HUES6 (cell line): ENCODE results near the gene LDLRAD3.
"Not testable (repeated sequence)": the region's sequence is repeated elsewhere in the genome, so short reads cannot be mapped to it uniquely, and the experiment has no call there.

ENCODE experiments used
- H3K27ac ChIP-seq: 2 replicates; pipeline ENCODE4 v1.7.0; 2013; ENCODE audit warnings: low read depth, mild to moderate bottlenecking, low read length, inconsistent platforms
- H3K27me3 ChIP-seq: 2 replicates; pipeline ENCODE4 v1.6.1; 2013; ENCODE audit warnings: low read length; ENCODE audit not compliant: control insufficient read depth, insufficient read depth
- H3K36me3 ChIP-seq: 2 replicates; pipeline ENCODE4 v1.6.1; 2013; ENCODE audit warnings: low read length; ENCODE audit not compliant: control insufficient read depth, insufficient read depth
- H3K4me1 ChIP-seq: 2 replicates; pipeline ENCODE4 v1.6.1; 2013; ENCODE audit warnings: low read length; ENCODE audit not compliant: control insufficient read depth, insufficient read depth
- H3K4me3 ChIP-seq: 2 replicates; pipeline ENCODE4 v1.5.1; 2013; ENCODE audit warnings: low read depth, low read length
- H3K9ac ChIP-seq: one replicate; pipeline ENCODE4 v1.6.1; 2013; ENCODE audit warnings: mild to moderate bottlenecking, low read length
- H3K9me3 ChIP-seq: 2 replicates; pipeline ENCODE4 v1.6.1; 2013; ENCODE audit warnings: low read depth, low read length; ENCODE audit not compliant: control insufficient read depth, insufficient read depth

The LDLRAD3 gene

DNA sequence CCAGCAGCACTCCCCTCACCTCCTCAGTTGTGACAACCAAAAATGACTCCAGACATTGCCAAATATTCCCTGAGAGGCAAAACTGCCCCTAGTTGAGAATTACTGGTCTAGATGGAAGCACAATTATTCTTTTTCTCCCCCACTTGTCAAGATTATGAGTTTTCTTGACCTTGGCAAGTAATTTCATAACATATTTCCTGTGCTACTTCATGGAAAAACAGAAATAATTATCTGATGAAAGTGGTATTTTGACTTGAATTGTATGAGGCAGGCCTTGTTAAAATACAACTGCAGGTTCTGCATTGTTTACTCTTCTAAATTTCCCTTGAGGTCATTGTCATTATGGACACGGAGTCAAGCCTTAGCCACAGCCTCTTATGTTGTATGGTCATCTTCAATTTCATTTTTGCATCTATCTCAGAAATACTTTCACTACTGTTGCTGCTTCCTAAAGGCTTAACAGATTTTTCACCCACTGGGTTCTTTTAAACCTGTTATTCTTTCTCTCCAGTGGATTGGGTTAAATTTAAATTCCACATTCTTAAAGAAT is 32.2 kb upstream of the LDLRAD3 start:
- no peaks in the 10 kb centered on the region for H3K9me3 ChIP-seq
- H3K4me1 ChIP-seq: no peaks in the 10 kb centered on the region
- no peak overlapping the region for H3K9ac ChIP-seq
- no peak overlapping the region for H3K4me3 ChIP-seq
- no peak overlapping the region for H3K27ac ChIP-seq
- no peaks in the 10 kb centered on the region for H3K36me3 ChIP-seq
- no peaks in the 10 kb centered on the region for H3K27me3 ChIP-seq

DNA sequence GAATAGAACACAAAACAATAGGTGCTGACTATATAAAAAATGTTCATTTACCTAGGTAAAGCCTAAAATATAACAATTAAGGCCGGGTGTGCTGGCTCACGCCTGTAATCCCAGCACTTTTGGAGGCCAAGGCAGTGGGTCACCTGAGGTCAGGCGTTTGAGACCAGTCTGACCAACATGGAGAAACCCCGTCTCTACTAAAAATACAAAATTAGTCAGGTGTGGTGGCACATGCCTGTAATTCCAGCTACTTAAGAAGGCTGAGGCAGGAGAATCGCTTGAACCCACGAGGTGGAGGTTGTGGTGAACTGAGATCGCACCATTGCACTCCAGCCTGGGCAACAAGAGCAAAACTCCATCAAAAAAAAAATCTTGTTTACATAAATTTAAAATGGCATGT is 31.4 kb upstream of the LDLRAD3 start:
- H3K36me3 ChIP-seq, H3K4me3 ChIP-seq, H3K27me3 ChIP-seq, H3K9ac ChIP-seq, H3K4me1 ChIP-seq, H3K27ac ChIP-seq, H3K9me3 ChIP-seq: not testable (repeated sequence)

DNA sequence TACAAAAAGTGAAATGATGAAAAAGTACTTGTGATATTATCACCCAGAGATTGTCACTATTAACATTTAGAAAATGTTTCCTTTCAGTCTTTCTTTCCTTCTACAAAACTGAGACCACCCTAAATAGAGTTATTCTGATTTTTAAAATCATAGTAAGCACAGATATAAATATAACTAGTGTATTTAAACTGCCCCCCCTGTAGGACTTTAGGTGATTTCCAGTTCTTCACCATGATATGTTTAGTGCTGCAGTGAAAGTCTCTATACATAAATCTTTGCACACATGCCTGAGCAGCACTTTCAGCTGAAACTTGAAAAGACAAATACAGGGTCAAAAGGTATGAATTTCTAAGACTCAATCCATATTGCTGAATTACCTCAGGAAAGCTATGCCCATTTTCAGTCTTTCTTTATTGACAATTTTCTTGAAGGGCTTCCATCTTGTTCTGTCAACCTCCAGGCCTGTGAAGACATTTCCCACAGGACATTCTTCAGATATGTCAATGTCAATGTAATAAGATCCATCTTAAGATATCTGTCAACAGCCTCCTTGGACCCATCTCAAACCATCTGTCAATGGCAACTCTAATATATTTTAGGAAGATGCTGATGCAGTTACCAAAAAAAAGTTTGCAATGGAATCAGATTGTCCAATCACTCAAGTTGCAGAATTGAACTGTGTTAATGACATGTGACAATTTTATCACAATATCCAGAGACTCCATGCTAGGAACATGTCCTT is 30.8 kb upstream of the LDLRAD3 start:
- Histone ChIP-seq H3K27ac (no peak overlapping the region), H3K9ac (no peak overlapping the region), H3K36me3 (no peaks in the 10 kb centered on the region), H3K4me1 (no peaks in the 10 kb centered on the region), H3K9me3 (no peaks in the 10 kb centered on the region), H3K4me3 (no peak overlapping the region), H3K27me3 (no peaks in the 10 kb centered on the region)

DNA sequence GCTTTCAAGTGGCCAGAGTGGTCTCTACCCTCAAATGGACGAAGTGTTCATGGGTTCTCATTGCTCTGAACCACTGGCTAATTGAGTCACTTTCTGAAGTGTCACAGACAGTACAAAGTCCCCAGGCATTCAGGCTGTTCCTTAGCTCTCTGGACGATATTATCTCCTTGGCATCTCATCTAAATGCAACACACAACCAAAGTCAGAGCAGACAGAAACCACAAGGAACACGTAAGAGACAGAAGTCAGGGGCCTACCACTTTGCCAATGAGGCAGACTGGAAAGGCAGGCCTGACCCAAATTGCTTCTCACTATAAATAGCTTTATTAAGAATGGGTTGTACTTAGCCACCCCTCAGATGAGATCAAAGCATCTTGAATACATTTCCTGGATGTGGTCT is 29.0 kb upstream of the LDLRAD3 start:
- H3K4me1 ChIP-seq: peaks cover 1% of the 10 kb centered on the region; the same call in 1 of the 2 replicates
- no peak overlapping the region for H3K4me3 ChIP-seq
- no peaks in the 10 kb centered on the region for H3K27me3 ChIP-seq
- H3K27ac ChIP-seq: no peak overlapping the region
- H3K9me3 ChIP-seq: no peaks in the 10 kb centered on the region
- no peak overlapping the region for H3K9ac ChIP-seq
- no peaks in the 10 kb centered on the region for H3K36me3 ChIP-seq

DNA sequence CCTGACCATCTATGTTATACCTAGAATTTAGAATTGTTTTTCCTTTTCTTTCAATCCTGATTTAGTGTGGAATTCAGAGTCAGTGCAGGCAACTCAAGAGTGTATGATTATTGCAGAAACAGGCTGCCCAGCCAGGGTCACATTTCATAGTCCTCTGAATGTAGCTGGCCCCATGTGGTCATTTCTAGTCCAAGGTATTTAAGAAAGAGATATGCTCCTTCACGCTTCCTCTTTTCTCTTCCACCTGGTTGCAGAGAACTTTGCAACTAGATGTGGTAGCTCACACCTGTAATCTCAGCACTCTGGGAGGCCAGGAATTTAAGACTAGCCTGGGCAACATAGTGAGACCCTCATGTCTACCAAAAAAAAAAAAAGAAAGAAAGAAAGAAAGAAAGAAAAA is 27.6 kb upstream of the LDLRAD3 start:
- no peaks in the 10 kb centered on the region for H3K36me3 ChIP-seq
- H3K27ac ChIP-seq: no peak overlapping the region
- H3K4me3 ChIP-seq: no peak overlapping the region

DNA sequence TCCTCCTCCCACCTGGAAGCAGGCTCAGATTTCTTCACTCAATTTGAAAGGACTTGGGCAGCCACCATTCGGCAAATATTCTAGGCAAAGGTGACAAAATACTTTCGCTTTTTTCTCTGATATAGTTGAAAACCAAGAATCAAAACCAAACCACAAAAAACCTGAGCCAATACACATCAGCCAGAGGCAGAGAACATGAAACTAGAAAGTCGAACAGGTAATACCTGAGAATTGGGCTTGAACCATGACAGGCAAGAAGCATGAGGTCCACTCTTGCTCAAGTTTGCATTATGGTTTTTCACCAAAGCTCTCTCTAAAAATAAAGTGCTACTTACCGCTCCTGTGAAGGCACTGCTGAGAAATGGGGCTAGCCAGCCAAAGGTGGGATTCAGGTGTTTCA is 26.2 kb upstream of the LDLRAD3 start:
- Histone ChIP-seq H3K27me3 (no peaks in the 10 kb centered on the region), H3K9ac (no peak overlapping the region), H3K27ac (no peak overlapping the region), H3K36me3 (no peaks in the 10 kb centered on the region), H3K4me3 (no peak overlapping the region), H3K9me3 (no peaks in the 10 kb centered on the region), H3K4me1 (peaks cover 2% of the 10 kb centered on the region; the same call in 1 of the 2 replicates)

More for the DNA sequence above, 27.6 kb upstream of the LDLRAD3 start:
- H3K27me3 ChIP-seq: no peaks in the 10 kb centered on the region
- no peaks in the 10 kb centered on the region for H3K9me3 ChIP-seq
- no peak overlapping the region for H3K9ac ChIP-seq
- H3K4me1 ChIP-seq: peaks cover 2% of the 10 kb centered on the region; the same call in 1 of the 2 replicates

DNA sequence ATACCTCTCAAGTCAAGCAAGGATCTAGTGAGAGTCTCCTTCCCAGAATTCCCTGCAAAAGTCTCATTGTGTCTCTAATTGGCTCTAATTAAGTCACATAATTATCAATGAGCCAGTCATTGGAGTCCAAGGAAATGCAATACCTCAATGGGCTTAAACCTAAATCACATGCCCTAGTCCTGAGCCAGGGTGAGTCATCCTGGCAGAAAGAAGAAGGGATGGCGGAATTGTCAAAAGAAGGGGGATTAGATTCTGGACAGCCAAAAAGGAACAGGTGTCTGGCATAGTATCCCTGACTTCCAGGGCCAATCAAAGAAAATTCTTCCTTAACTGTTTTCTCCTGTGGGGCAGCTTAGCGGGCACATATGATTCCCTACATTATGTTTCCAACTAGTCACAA is 25.1 kb upstream of the LDLRAD3 start:
- H3K36me3 ChIP-seq: no peaks in the 10 kb centered on the region
- no peaks in the 10 kb centered on the region for H3K27me3 ChIP-seq
- no peaks in the 10 kb centered on the region for H3K9me3 ChIP-seq
- H3K27ac ChIP-seq: no peak overlapping the region
- H3K4me1 ChIP-seq: peaks cover 2% of the 10 kb centered on the region; the same call in 1 of the 2 replicates
- H3K4me3 ChIP-seq: no peak overlapping the region
- no peak overlapping the region for H3K9ac ChIP-seq

DNA sequence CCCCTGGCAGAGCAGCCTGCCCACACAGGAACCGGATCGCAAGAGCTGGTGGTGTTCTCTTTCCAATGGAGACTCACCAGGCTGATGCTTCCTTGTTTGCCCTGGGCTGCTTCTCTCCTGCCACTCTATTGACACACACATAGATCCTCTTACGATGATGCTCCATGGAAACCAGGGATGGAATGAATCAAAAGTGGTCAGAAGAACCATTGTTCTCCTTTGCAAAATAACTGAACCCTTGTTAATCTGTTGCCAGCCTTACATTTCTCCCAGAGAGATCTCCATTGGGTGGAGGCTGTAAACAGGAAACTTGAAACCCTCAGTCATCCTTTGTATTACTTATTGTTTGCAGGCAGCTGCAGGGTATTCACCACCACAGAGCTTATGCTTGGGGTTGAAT is 24.6 kb upstream of the LDLRAD3 start:
- Histone ChIP-seq H3K27ac (no peak overlapping the region), H3K9me3 (no peaks in the 10 kb centered on the region), H3K36me3 (no peaks in the 10 kb centered on the region), H3K27me3 (no peaks in the 10 kb centered on the region), H3K9ac (no peak overlapping the region), H3K4me1 (peaks cover 2% of the 10 kb centered on the region; the same call in 1 of the 2 replicates), H3K4me3 (no peak overlapping the region)

DNA sequence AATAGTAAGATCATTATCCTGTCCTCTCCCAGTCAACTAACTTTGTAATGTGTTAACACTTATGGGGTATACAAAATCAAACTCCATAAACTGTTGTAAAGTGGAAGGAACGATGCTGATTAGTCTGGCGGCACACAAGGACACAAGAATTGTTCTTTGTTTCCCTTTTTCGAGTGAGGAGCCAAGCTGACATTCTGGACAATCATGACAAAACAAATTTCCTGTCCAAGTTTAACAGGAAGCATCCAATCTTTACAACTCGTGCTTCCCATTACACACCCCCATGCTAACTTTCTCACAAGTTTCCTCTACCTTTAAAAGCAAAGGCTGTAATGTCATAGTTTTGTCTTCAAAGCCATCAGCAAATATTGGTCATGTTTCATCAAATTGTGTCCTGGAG is 20.4 kb upstream of the LDLRAD3 start:
- no peak overlapping the region for H3K27ac ChIP-seq
- H3K4me3 ChIP-seq: no peak overlapping the region
- no peaks in the 10 kb centered on the region for H3K27me3 ChIP-seq
- H3K4me1 ChIP-seq: peaks cover 2% of the 10 kb centered on the region; the same call in 1 of the 2 replicates
- no peaks in the 10 kb centered on the region for H3K36me3 ChIP-seq
- H3K9me3 ChIP-seq: no peaks in the 10 kb centered on the region
- no peak overlapping the region for H3K9ac ChIP-seq

DNA sequence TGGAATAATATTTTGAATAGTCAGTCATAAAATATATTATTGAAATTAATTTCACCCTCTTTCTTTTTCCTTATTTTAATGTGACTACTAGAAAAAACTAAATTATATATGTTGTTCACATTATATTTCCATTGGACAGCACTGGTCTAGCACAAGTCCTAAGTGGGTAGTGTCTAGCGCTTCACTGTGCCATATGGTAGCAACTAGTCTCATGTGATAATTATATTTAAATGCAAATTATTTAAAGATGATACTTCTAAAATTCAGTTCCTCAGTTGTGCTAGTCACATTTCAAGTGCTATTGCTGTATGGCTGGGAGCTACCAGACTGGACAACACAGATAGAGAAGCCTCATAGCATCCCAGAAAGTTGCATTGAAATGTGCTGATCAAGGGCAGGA is 19.1 kb upstream of the LDLRAD3 start:
- no peaks in the 10 kb centered on the region for H3K36me3 ChIP-seq
- peaks cover under 1% of the 10 kb centered on the region; the same call in 1 of the 2 replicates for H3K4me1 ChIP-seq
- no peaks in the 10 kb centered on the region for H3K27me3 ChIP-seq
- H3K9ac ChIP-seq: no peak overlapping the region
- no peaks in the 10 kb centered on the region for H3K9me3 ChIP-seq
- no peak overlapping the region for H3K27ac ChIP-seq
- H3K4me3 ChIP-seq: no peak overlapping the region

DNA sequence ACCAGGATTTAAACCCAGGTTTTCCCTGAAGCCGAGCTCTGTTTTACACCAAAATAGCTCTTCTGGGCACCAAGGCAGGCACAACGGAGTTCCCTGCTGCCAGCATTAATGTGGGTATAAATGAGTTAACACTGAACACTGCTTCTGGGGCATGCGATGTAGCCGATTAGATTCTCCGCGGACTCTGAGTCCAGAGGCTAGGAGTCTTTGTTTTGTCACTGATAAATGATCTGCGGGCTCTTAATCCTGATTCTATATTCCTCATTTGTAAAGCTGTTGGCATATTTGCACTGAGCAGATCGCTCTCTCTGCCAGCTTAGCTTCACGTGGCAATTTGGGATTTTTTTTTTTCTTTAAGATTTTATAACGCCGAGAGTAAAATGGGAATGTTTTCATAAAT is 16.8 kb upstream of the LDLRAD3 start:
- Histone ChIP-seq H3K4me1 (no peaks in the 10 kb centered on the region), H3K9me3 (peaks cover 4% of the 10 kb centered on the region), H3K9ac (no peak overlapping the region), H3K4me3 (no peak overlapping the region), H3K36me3 (no peaks in the 10 kb centered on the region), H3K27ac (no peak overlapping the region), H3K27me3 (no peaks in the 10 kb centered on the region)
